PC-9 (cell line): ENCODE measurements around the gene STARD10. TPM values are rescaled to one million over a fixed set of nuclear protein-coding genes. Genes with fewer than 3 reads are reported as not detected.

Experiments used
- BruUV-seq: library from RNA; stranded (reverse); fragments of 400-500 nt; replicated peaks from 2 replicates; lab custom pipeline; 2021; lab: Mats Ljungman, UMichigan
- CTCF ChIA-PET: fragments of 300-600 bp; sonication (Branson Sonifier 250); formaldehyde crosslinking; loops from one replicate; lab custom pipeline; 2022; ENCODE audit warnings: antibody characterized with exemption; lab: Charles Lee
- POLR2A ChIA-PET: fragments of 300-600 bp; sonication (Branson Sonifier 250); formaldehyde crosslinking; loops from one replicate; lab custom pipeline; 2022; ENCODE audit warnings: antibody characterized with exemption; ENCODE audit not compliant: unreplicated experiment; lab: Charles Lee
- DNase-seq, 2 experiments: peaks; one replicate each; pipeline versions ENCODE4 v3.0.0 to v3.0.0-alpha.2; 2015 to 2022; ENCODE audit warnings: mixed read lengths in 1 of 2
- H2AFZ ChIP-seq: fragments of 200-600 bp; sonication (generic); 2 replicates; pipeline ENCODE4 v1.8.1; 2017; ENCODE audit warnings: antibody characterized with exemption
- H3F3A ChIP-seq: fragments of 200-600 bp; sonication (generic); 2 replicates; pipeline ENCODE4 v1.8.1; 2017; ENCODE audit warnings: antibody characterized with exemption, mild to moderate bottlenecking, low read depth; ENCODE audit not compliant: insufficient read depth
- H3K27ac ChIP-seq: fragments of 200-600 bp; sonication (generic); 2 replicates; pipeline ENCODE4 v1.6.1; 2016; ENCODE audit warnings: mixed run types
- H3K27me3 ChIP-seq: fragments of 200-600 bp; sonication (generic); 2 replicates; pipeline ENCODE4 v1.6.1; 2016; ENCODE audit warnings: low read depth, mixed run types; ENCODE audit not compliant: insufficient read depth
- H3K36me3 ChIP-seq: fragments of 200-600 bp; sonication (generic); 2 replicates; pipeline ENCODE4 v1.6.1; 2016; ENCODE audit warnings: low read depth, mixed run types
- H3K4me1 ChIP-seq: fragments of 200-600 bp; sonication (generic); replicated peaks from 2 replicates; pipeline ENCODE4 v1.6.1; 2016; ENCODE audit warnings: mixed run types; ENCODE audit not compliant: insufficient read depth
- H3K4me2 ChIP-seq: fragments of 200-600 bp; sonication (generic); 2 replicates; pipeline ENCODE4 v1.6.1; 2017; ENCODE audit warnings: mixed run types
- H3K4me3 ChIP-seq: fragments of 200-600 bp; sonication (generic); 2 replicates; pipeline ENCODE4 v1.6.1; 2016; ENCODE audit warnings: mixed run types
- H3K79me2 ChIP-seq: fragments of 200-600 bp; sonication (generic); 2 replicates; pipeline ENCODE4 v1.6.1; 2017; ENCODE audit warnings: low read depth, mixed run types
- H3K9me2 ChIP-seq: fragments of 200-600 bp; sonication (generic); 2 replicates; pipeline ENCODE4 v1.8.1; 2017; ENCODE audit warnings: mild to moderate bottlenecking; ENCODE audit not compliant: insufficient read depth
- H3K9me3 ChIP-seq: fragments of 200-600 bp; sonication (generic); 2 replicates; pipeline ENCODE4 v1.8.1; 2016; ENCODE audit warnings: low read depth; ENCODE audit not compliant: insufficient read depth
- H4K20me1 ChIP-seq: fragments of 200-600 bp; sonication (generic); 2 replicates; pipeline ENCODE4 v1.8.1; 2017; ENCODE audit not compliant: insufficient read depth
- EZH2 ChIP-seq: fragments of 200-600 bp; sonication (generic); IDR thresholded peaks from 2 replicates; pipeline ENCODE4 v1.8.0; 2017; ENCODE audit warnings: antibody characterized with exemption, low read depth
- intact Hi-C: fragments of 100-400 bp; cut with micrococcal nuclease; formaldehyde crosslinking; loops from one replicate; pipeline ENCODE4 v1.10.0; 2022; ENCODE audit not compliant: unreplicated experiment
- total RNA-seq: library from RNA; stranded (reverse); gene quantifications from 2 replicates; pipeline ENCODE4 v1.2.3, GENCODE V29; 2021
- TF ChIP-seq, protein P1 (sequence below): fragments of 200-600 bp; sonication (generic); conservative IDR thresholded peaks from 2 replicates; pipeline ENCODE4 v1.6.1; 2017; ENCODE audit warnings: mixed run types, antibody characterized with exemption, mild to moderate bottlenecking, moderate library complexity

The STARD10 gene
- total RNA-seq, 1 experiment from 2014 or later, result 145 TPM

DNA sequence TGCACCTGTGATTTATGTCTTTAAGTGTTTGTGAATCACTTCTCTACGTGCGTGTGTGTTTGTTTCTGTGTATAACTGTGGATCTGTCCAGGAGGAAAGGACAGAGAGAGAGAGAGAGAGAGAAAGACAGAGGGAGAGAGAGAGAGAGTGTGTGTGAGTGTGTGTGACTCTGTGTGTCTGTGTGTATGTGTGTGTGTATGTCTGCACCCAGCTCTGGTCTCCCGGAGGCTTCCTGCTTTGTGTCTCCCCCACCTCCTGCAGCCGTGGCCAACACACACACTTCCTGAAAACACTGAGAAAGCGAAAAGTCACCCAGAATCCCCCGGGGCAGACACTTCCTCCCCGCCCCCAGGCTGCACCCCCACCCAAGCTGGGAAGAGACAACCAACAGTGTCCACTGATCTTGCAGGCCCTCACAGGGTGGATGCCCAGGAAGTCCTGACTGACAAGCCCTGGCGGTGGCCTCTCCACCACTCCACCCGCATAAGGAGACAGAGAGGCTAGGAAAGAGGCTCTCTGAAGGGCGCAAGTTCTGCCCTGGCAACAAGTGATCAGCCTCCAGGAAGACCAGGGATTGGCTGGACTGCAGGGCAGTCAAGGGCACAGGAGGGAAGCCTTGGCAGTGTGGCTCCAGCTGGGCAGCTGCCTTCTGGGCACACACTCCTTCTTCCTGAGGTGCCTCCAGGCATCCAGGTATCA is 71.6 kb downstream of the STARD10 start:
- POLR2A ChIA-PET, result interaction anchor here (0.6 to 1.0 kb wide), 7 partner anchors 19 to 630 kb away, joined by 3 to 13 read pairs (median 4); no protein-coding TSS in a partner anchor
- CTCF ChIA-PET, result interaction anchor here (0.9 to 1.6 kb wide), 6 partner anchors 37 to 514 kb away, joined by 3 to 9 read pairs (median 4); partner anchors contain the start of gene STARD10

DNA sequence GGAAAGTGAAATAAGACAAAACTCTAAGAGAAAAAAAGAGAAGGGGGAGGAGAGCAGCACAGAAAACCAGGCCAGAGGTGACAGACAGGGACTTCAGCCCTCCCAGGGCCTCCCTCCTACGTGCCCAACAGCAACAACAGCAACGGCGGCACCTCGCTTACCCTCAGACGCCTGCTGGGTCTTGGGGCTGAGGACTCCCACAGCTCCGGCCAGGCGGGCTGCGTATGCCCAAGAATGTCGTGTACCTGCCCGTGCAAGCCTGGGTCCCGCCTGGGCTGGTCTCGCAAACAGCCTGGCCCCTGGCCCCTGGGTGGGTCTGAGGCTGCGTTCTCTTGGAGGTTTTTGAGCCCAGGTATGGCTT is 72.2 kb downstream of the STARD10 start:
- Histone ChIP-seq H4K20me1 (peaks cover 11% of the 10 kb centered on the region), H3K27ac (peak overlapping the region; percentile 45), H3K79me2 (peaks cover 61% of the 10 kb centered on the region), H3K27me3 (no peaks in the 10 kb centered on the region), H3K4me1 (peaks cover 15% of the 10 kb centered on the region), H2AFZ (peak overlapping the region; percentile 76), H3K36me3 (no peaks in the 10 kb centered on the region), H3K9me3 (no peaks in the 10 kb centered on the region), H3F3A (no peaks in the 10 kb centered on the region; the same call in 1 of the 2 replicates), H3K9me2 (no peaks in the 10 kb centered on the region), H3K4me2 (peak overlapping the region; percentile 85), H3K4me3 (peak overlapping the region; percentile 59)
- ChIA-PET CTCF (interaction anchor here (1.6 kb wide), 1 partner anchor 72 kb away, joined by 5 read pairs; the partner anchor contains the start of gene STARD10), POLR2A (interaction anchor here (0.6 kb wide), 1 partner anchor 81 kb away, joined by 4 read pairs; no protein-coding TSS in a partner anchor)
- TF ChIP-seq, protein P1, sequence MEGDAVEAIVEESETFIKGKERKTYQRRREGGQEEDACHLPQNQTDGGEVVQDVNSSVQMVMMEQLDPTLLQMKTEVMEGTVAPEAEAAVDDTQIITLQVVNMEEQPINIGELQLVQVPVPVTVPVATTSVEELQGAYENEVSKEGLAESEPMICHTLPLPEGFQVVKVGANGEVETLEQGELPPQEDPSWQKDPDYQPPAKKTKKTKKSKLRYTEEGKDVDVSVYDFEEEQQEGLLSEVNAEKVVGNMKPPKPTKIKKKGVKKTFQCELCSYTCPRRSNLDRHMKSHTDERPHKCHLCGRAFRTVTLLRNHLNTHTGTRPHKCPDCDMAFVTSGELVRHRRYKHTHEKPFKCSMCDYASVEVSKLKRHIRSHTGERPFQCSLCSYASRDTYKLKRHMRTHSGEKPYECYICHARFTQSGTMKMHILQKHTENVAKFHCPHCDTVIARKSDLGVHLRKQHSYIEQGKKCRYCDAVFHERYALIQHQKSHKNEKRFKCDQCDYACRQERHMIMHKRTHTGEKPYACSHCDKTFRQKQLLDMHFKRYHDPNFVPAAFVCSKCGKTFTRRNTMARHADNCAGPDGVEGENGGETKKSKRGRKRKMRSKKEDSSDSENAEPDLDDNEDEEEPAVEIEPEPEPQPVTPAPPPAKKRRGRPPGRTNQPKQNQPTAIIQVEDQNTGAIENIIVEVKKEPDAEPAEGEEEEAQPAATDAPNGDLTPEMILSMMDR, result no peak
- no peak for TF ChIP-seq EZH2
- BruUV-seq, result TSS peak; percentile 62
- DNase-seq, result peak in 1 of 2 experiments; percentile 38
- intact Hi-C loops, result loop anchor here (1.0 kb wide), 1 partner anchor 73 kb away; the partner anchor contains the start of gene STARD10

More for the DNA sequence above, 71.6 kb downstream of the STARD10 start:
- intact Hi-C loops, result loop anchor here (1.0 kb wide), 1 partner anchor 72 kb away; the partner anchor contains the start of gene STARD10
- no peaks in the 10 kb centered on the region for H3K36me3 ChIP-seq
- no TSS peak for BruUV-seq
- DNase-seq, result peak; percentile 85 to 88
- peak overlapping the region; percentile 76 for H2AFZ ChIP-seq
- H3K9me2 ChIP-seq, result no peaks in the 10 kb centered on the region
- H3K9me3 ChIP-seq, result no peaks in the 10 kb centered on the region
- peak overlapping the region; percentile 85 for H3K4me2 ChIP-seq
- H3K4me3 ChIP-seq, result peak overlapping the region; percentile 59
- H3K79me2 ChIP-seq, result peaks cover 61% of the 10 kb centered on the region
- peaks cover 15% of the 10 kb centered on the region for H3K4me1 ChIP-seq
- TF ChIP-seq, protein P1, result no peak
- TF ChIP-seq EZH2, result no peak
- peak overlapping the region; percentile 45 for H3K27ac ChIP-seq
- H3K27me3 ChIP-seq, result no peaks in the 10 kb centered on the region
- H3F3A ChIP-seq, result no peaks in the 10 kb centered on the region; the same call in 1 of the 2 replicates
- H4K20me1 ChIP-seq, result peaks cover 7% of the 10 kb centered on the region

DNA sequence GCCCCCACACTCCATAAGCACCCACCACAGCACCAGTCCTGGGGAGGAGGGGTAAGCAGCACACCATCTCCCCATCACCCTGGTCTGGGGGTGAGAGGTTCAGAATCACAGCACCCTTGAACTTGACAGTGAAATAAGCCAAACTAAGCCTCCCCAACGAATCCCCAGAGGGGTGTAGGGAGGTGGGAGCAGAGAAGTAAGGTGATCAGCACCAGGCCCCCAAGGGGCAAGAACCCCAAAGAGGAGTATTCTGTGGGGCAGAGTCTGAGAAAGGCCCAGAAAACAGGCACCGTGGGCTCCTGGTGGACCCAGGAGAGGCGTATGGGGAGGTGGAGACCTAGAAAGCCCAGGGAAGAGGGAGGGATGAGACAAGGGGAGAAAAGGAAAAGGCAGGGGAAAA is 72.6 kb downstream of the STARD10 start:
- no peaks in the 10 kb centered on the region for H3K9me2 ChIP-seq
- no TSS peak for BruUV-seq
- H3K27ac ChIP-seq, result no peak overlapping the region
- H3K27me3 ChIP-seq, result no peaks in the 10 kb centered on the region
- peak overlapping the region; percentile 59; the same call in 1 of the 2 replicates for H3K4me3 ChIP-seq
- intact Hi-C loops, result no loop called here
- no peaks in the 10 kb centered on the region; the same call in 1 of the 2 replicates for H3F3A ChIP-seq
- peaks cover 61% of the 10 kb centered on the region for H3K79me2 ChIP-seq
- H2AFZ ChIP-seq, result no peak overlapping the region
- peaks cover 15% of the 10 kb centered on the region for H3K4me1 ChIP-seq
- POLR2A ChIA-PET, result no interaction called here
- peak overlapping the region; percentile 85 for H3K4me2 ChIP-seq
- H3K36me3 ChIP-seq, result no peaks in the 10 kb centered on the region
- no peaks in the 10 kb centered on the region for H3K9me3 ChIP-seq
- no peak for DNase-seq
- H4K20me1 ChIP-seq, result peaks cover 15% of the 10 kb centered on the region
- CTCF ChIA-PET, result interaction anchor here (0.5 kb wide), 1 partner anchor 19 kb away, joined by 8 read pairs; no protein-coding TSS in a partner anchor
- TF ChIP-seq, protein P1, result no peak
- no peak for TF ChIP-seq EZH2
